Stimulated activated CD4-positive, alpha-beta T cell treated with anti-CD3 and anti-CD28 coated beads, Interleukin-1b, Interleukin-23, amount 100 ng/mL, for 48 hours (primary cell): ENCODE measurements around the gene SLC13A5.
"Not testable (repeated sequence)": the region's sequence is repeated elsewhere in the genome, so short reads cannot be mapped to it uniquely, and the experiment has no call there.

Experiments used
- DNase-seq: peaks from one replicate; pipeline ENCODE4 v3.0.0-alpha.2; 2020

SLC13A5 gene

GRCh38 chr17:6713130-6713917 lies at the start of gene SLC13A5:
SLC13A5 (minus strand) TSS chr17:6713369; CDS start chr17:6713333, 36 bp downstream.
- DNase-seq, result no peak

- no peak for DNase-seq
Observed at GRCh38 chr17:6761779-6762178, 48.6 kb upstream of the SLC13A5 start.

DNA sequence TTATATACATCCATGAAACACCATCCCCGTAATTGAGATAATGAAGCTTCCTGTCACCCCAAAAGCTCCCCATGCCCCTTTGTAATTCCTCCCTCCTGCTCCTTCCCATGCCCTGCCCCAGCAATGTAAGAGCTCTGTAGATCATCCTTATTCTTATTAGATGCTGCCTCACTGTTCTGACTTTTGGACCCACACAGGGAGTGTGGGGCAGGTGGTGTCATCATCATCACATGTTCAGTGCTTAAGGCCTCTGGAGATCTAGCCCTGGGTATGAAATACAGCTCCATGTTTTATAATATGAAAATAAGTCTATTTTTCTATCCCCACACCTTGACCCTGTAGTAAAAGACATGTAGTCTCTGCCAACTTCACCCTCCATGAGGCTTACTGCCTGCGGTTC lies 44.6 kb upstream of the SLC13A5 start:
- DNase-seq, result no peak

GRCh38 chr17:6756425-6757031 lies 43.4 kb upstream of the SLC13A5 start:
- no peak for DNase-seq

GRCh38 chr17:6755731-6756184 lies 42.6 kb upstream of the SLC13A5 start, which contains the start of gene XAF1:
XAF1 (plus strand) TSS chr17:6756046; CDS start chr17:6756079, 33 bp downstream.
- peak; percentile 41 for DNase-seq

DNA sequence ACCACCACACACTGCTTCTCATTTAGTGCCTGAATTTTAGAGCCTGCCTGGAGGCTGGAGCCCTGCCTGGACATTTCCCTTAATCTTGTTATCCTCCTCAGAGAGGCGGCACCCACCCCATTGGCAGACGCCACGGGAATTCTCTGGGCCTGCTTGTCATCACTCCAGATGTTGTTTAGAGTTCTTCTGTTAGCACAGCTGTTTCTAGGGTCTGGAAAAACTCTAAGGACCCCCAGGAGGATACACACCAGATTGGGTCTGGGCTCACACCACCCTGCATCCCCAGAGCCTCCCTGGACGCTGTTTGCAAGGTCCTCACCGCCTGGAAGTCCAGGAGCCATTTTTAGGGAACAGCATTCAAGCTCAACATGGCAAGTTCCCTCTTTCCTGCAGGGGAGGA lies 42.1 kb upstream of the SLC13A5 start:
- DNase-seq, result no peak

DNA sequence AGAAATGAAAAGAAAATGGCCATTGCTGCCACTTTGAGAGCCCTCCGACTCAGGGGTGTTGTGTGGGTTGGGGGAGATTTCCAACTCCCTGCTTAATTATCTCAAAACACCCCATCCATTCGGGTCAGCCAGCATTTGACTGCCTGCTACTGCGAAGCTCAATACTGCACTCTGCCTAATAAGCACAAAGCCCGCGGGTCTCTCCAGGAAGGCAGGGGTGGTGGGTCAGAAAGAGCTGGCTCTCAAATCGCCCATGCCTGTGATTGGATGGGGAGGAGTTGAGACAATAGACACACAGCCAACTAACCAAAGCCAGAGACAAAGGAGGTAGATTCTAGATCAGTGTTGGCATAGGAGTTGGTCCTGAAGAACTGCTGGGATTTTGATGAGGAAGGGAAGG lies 40.4 kb upstream of the SLC13A5 start:
- DNase-seq, result no peak

- peak; percentile 25 for DNase-seq
Observed at GRCh38 chr17:6753006-6753445, 39.9 kb upstream of the SLC13A5 start.

DNA sequence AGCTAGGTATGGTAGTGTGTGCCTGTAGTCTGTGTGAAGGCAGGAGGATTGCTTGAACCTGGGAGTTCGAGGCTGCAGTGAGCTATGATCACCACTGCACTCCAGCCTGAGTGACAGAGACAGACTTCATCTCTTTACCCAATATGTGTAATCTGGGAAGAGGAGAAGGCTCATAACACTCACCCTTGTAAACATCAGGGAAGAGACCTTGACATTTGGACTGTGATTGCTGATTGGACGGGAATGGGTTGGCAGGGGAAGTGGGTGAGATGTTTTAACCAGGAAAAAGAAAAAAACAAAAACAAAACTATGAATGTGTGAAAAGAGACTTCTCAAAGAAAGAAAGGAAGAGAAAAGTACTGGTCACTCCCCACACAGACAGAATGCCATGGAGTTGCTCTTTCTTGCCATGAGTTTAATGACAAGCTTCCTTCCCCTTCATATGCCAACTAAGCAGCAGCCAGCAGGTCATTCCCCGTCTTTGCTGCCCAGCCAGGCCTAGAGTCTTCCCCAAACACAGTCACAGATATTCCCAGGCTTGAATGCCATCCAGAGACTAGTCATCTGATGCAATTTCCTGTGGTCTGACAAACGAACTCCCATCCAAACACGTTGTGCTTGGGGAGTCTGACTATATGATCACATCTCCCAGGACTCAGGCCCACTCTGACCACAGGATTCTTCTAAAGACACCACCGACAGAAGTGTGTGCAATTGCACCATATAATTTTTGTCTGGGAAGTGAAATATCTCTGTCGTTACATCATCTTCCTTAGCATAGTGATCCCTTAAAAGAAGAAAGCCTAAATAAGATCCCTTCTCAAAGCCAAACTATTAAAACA lies 39.1 kb upstream of the SLC13A5 start:
- DNase-seq, result no peak

DNA sequence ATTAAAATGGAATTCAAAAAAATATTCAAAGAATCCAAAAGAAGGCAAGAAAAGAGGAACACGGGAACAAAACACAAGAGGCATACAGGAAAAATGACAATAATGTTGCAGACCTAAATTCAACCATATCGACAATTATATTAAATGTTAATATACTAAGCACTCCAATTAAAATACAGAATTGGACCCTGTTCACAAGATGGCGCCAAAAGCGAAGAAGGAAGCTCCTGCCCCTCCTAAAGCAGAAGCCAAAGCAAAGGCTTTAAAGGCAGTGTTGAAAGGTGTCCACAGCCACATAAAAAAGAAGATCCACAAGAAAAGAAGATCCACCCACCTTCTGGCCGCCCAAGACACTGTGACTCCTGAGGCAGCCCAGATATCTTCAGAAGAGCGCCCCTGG lies 36.4 kb upstream of the SLC13A5 start:
- DNase-seq, result no peak

GRCh38 chr17:6748617-6749016 lies 35.4 kb upstream of the SLC13A5 start:
- DNase-seq, result no peak

DNA sequence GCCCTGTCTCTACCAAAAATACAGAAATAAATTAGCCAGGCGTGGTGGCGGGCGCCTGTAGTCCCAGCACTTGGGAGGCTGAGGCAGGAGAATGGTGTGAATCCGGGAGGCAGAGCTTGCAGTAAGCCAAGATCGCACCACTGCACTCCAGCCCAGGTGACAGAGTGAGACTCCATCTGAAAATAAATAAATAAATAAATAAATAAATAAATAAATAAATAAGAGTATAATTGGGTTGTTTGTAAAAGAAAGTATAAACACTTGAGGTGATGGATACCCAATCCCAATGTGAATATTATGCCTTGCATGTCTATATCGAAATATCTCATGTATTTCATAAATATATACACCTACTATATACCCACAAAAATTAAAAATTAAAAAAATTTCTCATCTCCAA lies 33.5 kb upstream of the SLC13A5 start:
- not testable (repeated sequence) for DNase-seq

DNA sequence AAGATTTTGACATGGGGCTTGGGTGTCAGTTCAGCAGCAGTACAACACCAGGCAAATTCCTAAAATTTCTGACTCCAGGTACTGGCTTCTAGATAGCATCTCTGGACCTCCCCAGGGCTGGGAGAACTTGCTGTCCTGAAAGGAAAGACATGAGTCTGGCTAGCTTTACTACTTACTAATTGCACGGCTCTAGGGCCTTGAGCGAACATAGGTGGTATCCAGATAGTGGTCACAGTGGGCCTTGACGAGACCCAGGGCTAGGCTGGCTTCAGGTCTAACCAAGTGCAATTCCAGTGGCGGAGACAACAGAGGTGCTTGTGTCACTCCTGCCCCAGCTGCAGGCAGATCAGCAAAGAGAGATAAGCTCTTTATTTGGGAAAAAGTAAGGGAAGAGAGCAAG lies 16.4 kb upstream of the SLC13A5 start:
- no peak for DNase-seq

GRCh38 chr17:6724009-6724408 lies 10.8 kb upstream of the SLC13A5 start:
- no peak for DNase-seq

- no peak for DNase-seq
Observed at GRCh38 chr17:6721744-6722143, 8.6 kb upstream of the SLC13A5 start.

- no peak for DNase-seq
Observed at GRCh38 chr17:6716736-6717135, 3.6 kb upstream of the SLC13A5 start.

DNA sequence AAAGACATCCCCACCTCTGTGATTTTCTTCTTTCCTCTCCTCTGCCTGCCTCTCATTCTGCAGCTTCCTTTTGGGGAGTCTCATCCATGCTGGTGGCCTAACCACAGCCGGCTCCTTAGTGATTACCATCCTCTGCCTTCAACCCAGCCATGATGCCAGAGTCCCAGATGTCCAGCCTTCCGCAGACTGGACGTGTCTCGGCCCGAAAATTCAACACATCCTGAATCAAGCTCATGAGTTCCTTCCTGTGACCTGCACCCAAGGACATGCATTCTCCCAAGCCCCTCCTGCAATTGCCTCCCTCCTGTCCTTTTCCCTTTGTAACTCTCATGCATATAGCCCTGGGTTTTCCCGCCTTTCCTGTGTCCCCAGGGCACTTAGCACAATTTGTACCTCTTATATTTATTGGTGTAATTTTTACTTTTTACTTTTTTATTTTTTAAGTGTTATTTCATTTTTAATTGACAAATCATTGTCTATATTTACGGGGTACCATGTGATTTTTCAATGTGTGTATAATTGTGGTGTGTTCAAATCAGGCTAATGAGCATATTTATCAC lies 1.2 kb upstream of the SLC13A5 start:
- DNase-seq, result no peak

DNA sequence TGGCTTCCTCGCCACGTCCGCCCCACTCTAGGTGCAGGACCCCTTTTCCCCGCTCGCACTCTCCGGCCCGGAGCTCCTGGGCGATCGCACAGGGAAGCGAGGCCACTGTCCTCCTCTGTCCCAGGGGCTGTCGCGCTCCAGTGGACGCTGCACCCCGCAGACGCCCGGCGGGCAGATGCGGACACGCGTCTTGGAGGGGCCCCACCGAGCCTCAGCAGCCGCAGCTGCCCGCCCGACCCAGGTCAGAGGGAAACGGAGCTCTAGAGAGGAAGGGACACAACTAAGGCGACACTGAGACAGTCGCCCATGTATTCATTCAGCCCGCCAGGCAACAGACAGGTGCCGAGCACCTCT lies 726 bp upstream of the SLC13A5 start:
- no peak for DNase-seq

DNA sequence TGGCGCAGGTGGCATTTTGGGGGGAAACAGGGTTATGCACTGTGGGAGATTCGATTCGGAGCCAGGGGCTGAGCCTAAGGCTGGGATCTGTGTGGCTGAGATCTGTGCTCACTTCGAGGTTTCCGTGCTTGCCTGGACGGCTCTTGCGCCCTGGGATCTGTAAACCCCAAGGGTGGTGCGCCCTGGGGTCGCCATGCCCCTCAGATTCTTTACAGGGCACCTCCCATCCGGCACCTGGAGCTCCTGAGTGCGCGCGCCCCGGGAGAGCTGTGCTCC lies 377 bp downstream of the SLC13A5 start:
- DNase-seq, result no peak

DNA sequence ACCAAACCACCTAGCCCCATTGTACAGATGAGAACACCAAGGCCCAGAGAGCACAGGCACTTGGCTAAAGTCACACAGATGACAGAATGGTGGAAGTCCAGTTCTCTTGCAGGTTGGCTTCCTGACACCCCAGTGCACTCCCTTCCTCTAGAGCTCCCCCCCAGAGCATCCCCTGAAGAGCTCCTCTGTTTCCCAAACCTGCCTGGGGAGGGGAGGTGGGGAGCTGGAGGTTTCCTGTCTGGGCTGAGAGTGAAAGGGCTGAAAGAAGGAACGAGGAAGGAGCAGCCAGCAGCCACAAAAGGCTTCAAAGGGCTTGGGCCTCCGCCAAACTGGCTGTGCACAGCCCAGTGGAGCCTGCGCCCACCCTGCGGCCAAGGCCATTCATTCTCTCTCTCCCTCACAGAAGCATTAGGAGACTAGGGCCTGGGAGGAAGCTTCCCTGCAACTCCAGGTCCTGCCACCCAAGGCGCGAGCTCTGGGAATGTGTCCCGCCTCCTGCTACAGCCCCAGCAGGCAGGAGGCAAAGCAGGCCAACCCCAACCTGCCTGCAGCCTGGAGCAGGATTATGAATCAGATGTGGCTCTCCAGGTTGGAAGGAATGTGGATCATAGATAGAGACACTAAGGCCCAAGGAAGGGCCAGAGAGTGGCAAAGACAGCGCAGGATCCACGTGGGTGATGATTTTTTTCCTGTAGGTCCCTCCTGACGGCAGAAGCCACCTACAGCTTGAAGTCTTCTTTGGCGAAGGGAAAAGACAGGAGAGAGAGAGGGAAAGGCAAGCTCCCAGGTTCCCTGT lies 913 bp downstream of the SLC13A5 start:
- DNase-seq, result no peak

DNA sequence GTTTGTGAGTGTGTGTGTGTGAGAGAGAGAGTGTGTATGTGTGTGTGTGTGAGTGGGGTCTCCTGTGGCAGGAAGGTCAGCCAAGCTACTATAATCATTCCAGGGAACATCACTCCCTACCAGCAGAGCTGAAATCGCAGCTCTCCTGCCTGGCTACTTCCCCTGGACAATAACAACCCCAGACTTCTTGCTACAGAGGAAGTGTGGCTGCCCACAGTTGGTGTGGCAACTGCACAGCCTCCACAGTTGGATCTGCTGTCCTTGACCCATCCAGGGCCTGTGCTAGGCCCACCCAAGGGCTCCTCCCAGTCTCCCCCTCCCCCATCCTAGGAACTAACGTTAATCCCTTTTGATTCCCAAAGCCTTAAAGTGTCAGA lies 1.5 kb downstream of the SLC13A5 start:
- no peak for DNase-seq

- no peak for DNase-seq
Observed at GRCh38 chr17:6711081-6711674, 2.0 kb downstream of the SLC13A5 start.
